OCI-LY7 (cell line): ENCODE results near the gene TMEM14C.
"Not testable (repeated sequence)": the region's sequence is repeated elsewhere in the genome, so short reads cannot be mapped to it uniquely, and the experiment has no call there.

Source experiments
- CTCF ChIP-seq: fragments of 200-600 bp; sonication (generic); conservative IDR thresholded peaks from 2 replicates; pipeline ENCODE4 v1.5.1; 2014; ENCODE audit warnings: mild to moderate bottlenecking, antibody characterized with exemption, low read length, moderate library complexity, mixed read lengths
- EZH2phosphoT487 ChIP-seq: fragments of 200-600 bp; sonication (generic); IDR thresholded peaks from 2 replicates; pipeline ENCODE4 v1.6.1; 2018; ENCODE audit warnings: low read depth, borderline replicate concordance, mild to moderate bottlenecking, mixed run types, antibody characterized with exemption, low read length, moderate library complexity, mixed read lengths

DNA sequence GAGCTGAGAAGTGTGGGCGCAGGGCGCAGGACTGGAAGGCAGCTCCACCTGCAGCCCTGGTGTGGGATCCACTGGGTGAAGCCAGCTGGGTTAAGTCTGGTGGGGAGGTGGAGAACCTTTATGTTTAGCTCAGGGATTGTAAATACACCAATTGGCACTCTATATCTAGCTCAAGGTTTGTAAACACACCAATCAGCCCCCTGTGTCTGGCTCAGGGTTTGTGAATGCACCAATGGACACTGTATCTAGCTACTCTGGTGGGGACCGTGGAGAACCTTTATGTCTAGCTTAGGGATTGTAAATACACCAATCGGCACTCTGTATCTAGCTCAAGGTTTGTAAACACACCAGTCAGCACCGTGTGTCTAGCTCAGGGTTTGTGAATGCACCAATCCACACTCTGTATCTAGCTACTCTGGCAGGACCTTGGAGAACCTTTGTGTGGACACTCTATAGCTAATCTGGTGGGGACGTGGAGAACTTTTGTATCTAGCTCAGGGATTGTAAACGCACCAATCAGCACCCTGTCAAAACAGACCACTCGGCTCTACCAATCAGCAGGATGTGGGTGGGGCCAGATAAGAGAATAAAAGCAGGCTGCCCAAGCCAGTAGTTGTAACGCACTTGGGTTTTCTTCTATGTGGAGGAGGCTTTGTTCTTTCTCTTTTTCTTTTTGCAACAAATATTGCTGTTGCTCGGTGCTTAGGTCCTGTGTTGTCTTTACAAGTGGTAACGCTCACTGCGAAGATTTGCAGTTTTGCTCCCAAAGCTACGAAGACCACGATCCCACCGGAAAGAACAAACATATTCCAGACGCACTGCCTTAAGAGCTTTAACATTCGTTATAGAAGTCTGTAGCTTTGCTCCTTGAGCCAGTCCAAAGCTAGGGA lies 1.7 kb upstream of the TMEM14C start:
- TF ChIP-seq CTCF = 0 out of 2 replicates have a peak, but pooled peaks have one; percentile 9
- TF ChIP-seq EZH2phosphoT487 = not testable (repeated sequence)
